H9 (cell line): Measurements from ENCODE around the gene CAT. TPM values are rescaled to one million over a fixed set of nuclear protein-coding genes. Genes with fewer than 3 reads are reported as not detected.

Experiments used
- DNase-seq: peaks from one replicate; pipeline ENCODE4 v3.0.0-alpha.2; 2017
- H2AFZ ChIP-seq: one replicate; pipeline ENCODE4 v1.6.1; 2013; ENCODE audit warnings: mild to moderate bottlenecking, low read length, control low read depth, moderate library complexity
- H2AK5ac ChIP-seq: 2 replicates; pipeline ENCODE4 v1.6.1; 2013; ENCODE audit warnings: low read length, control low read depth, mixed read lengths; ENCODE audit not compliant: insufficient read length
- H2BK120ac ChIP-seq: one replicate; pipeline ENCODE4 v1.6.1; 2013; ENCODE audit warnings: low read depth, mild to moderate bottlenecking, low read length, control low read depth, inconsistent platforms; ENCODE audit not compliant: poor library complexity, severe bottlenecking
- H2BK12ac ChIP-seq: 2 replicates; pipeline ENCODE4 v1.6.1; 2013; ENCODE audit warnings: low read length, control low read depth, mixed read lengths, low read depth; ENCODE audit not compliant: insufficient read length
- H2BK15ac ChIP-seq: 2 replicates; pipeline ENCODE4 v1.6.1; 2013; ENCODE audit warnings: low read depth, low read length, control low read depth
- H2BK20ac ChIP-seq: one replicate; pipeline ENCODE4 v1.6.1; 2013; ENCODE audit warnings: low read depth, mild to moderate bottlenecking, low read length, control low read depth, inconsistent platforms; ENCODE audit not compliant: poor library complexity, severe bottlenecking
- H2BK5ac ChIP-seq: 2 replicates; pipeline ENCODE4 v1.6.1; 2013; ENCODE audit warnings: low read length, control low read depth, mixed read lengths; ENCODE audit not compliant: insufficient read length
- H3K14ac ChIP-seq: 2 replicates; pipeline ENCODE4 v1.6.1; 2013; ENCODE audit warnings: low read length, control low read depth; ENCODE audit not compliant: insufficient read depth
- H3K18ac ChIP-seq: 2 replicates; pipeline ENCODE4 v1.6.1; 2013; ENCODE audit warnings: low read depth, mild to moderate bottlenecking, mixed read lengths, low read length, control low read depth; ENCODE audit not compliant: insufficient read length
- H3K23ac ChIP-seq: 2 replicates; pipeline ENCODE4 v1.6.1; 2013; ENCODE audit warnings: low read length, control low read depth, mixed read lengths, low read depth; ENCODE audit not compliant: insufficient read length
- H3K23me2 ChIP-seq: 2 replicates; pipeline ENCODE4 v1.6.1; 2013; ENCODE audit warnings: low read depth, mild to moderate bottlenecking, mixed read lengths, low read length, control low read depth; ENCODE audit not compliant: insufficient read length, poor library complexity, severe bottlenecking
- H3K27ac ChIP-seq: 2 replicates; pipeline ENCODE4 v1.5.1; 2013; ENCODE audit warnings: low read length, control low read depth, mixed read lengths, low read depth; ENCODE audit not compliant: insufficient read length
- H3K27me3 ChIP-seq: 2 replicates; pipeline ENCODE4 v1.6.1; 2013; ENCODE audit warnings: low read length, control low read depth, inconsistent platforms; ENCODE audit not compliant: insufficient read depth
- H3K4ac ChIP-seq: 2 replicates; pipeline ENCODE4 v1.6.1; 2013; ENCODE audit warnings: low read depth, mild to moderate bottlenecking, control low read depth, inconsistent platforms, low read length, moderate library complexity
- H3K4me1 ChIP-seq: 2 replicates; pipeline ENCODE4 v1.6.1; 2013; ENCODE audit warnings: low read length, control low read depth, inconsistent platforms; ENCODE audit not compliant: insufficient read depth
- H3K4me2 ChIP-seq: 2 replicates; pipeline ENCODE4 v1.6.1; 2013; ENCODE audit warnings: low read length, control low read depth, mixed read lengths; ENCODE audit not compliant: insufficient read length, insufficient read depth
- H3K56ac ChIP-seq: 2 replicates; pipeline ENCODE4 v1.6.1; 2013; ENCODE audit warnings: low read depth, mild to moderate bottlenecking, mixed read lengths, low read length, control low read depth; ENCODE audit not compliant: insufficient read length
- H3K79me1 ChIP-seq: 2 replicates; pipeline ENCODE4 v1.6.1; 2013; ENCODE audit warnings: low read depth, mild to moderate bottlenecking, moderate library complexity, low read length, control low read depth, inconsistent platforms; ENCODE audit not compliant: insufficient read depth, poor library complexity, severe bottlenecking
- H3K79me2 ChIP-seq: 2 replicates; pipeline ENCODE4 v1.6.1; 2013; ENCODE audit warnings: low read length, control low read depth, inconsistent platforms; ENCODE audit not compliant: insufficient read depth
- H3K9ac ChIP-seq: 2 replicates; pipeline ENCODE4 v1.6.1; 2013; ENCODE audit warnings: low read length, control low read depth, mixed read lengths; ENCODE audit not compliant: insufficient read length; ENCODE audit errors: extremely low read depth
- H3K9me3 ChIP-seq: one replicate; pipeline ENCODE4 v1.6.1; 2013; ENCODE audit warnings: low read depth, low read length, inconsistent platforms; ENCODE audit not compliant: control insufficient read depth
- H3T11ph ChIP-seq: one replicate; pipeline ENCODE4 v1.6.1; 2013; ENCODE audit warnings: mild to moderate bottlenecking, low read length, control low read depth, inconsistent platforms
- H4K20me1 ChIP-seq: one replicate; pipeline ENCODE4 v1.6.1; 2013; ENCODE audit not compliant: control insufficient read depth, insufficient read length, insufficient read depth
- H4K5ac ChIP-seq: 2 replicates; pipeline ENCODE4 v1.6.1; 2013; ENCODE audit warnings: low read depth, mild to moderate bottlenecking, mixed read lengths, low read length, control low read depth; ENCODE audit not compliant: insufficient read length
- H4K8ac ChIP-seq: replicated peaks from 2 replicates; pipeline ENCODE4 v1.6.1; 2013; ENCODE audit warnings: low read length, control low read depth, mixed read lengths, low read depth; ENCODE audit not compliant: insufficient read length
- H4K91ac ChIP-seq: 2 replicates; pipeline ENCODE4 v1.6.1; 2013; ENCODE audit warnings: low read depth, mild to moderate bottlenecking, moderate library complexity, mixed read lengths, low read length, control low read depth; ENCODE audit not compliant: insufficient read length
- H3K27ac Mint-ChIP-seq, 3 experiments: 2 replicates in 2 of 3; 3 replicates in 1 of 3; pipeline ENCODE4 v1.8.0; 2020 to 2021; ENCODE audit warnings: mixed read lengths in 3 of 3, mild to moderate bottlenecking in 1 of 3, moderate library complexity in 1 of 3
- H3K27me3 Mint-ChIP-seq: 2 replicates; pipeline ENCODE4 v1.8.0; 2021; ENCODE audit warnings: low read depth, mild to moderate bottlenecking, moderate library complexity, mixed read lengths
- H3K36me3 Mint-ChIP-seq, 3 experiments: 2 replicates in 2 of 3; 3 replicates in 1 of 3; pipeline ENCODE4 v1.8.0; 2020 to 2021; ENCODE audit warnings: low read depth in 3 of 3, mixed read lengths in 3 of 3; ENCODE audit not compliant: insufficient read depth in 1 of 3
- H3K4me1 Mint-ChIP-seq, 2 experiments: 2 replicates each; pipeline ENCODE4 v1.8.0; 2020; ENCODE audit warnings: mixed read lengths in 2 of 2
- H3K4me3 Mint-ChIP-seq, 2 experiments: 2 replicates in 1 of 2; 3 replicates in 1 of 2; pipeline ENCODE4 v1.8.0; 2020 to 2021; ENCODE audit warnings: mild to moderate bottlenecking in 2 of 2, mixed read lengths in 2 of 2, moderate library complexity in 1 of 2
- H3K9me3 Mint-ChIP-seq, 2 experiments: 2 replicates in 1 of 2; 3 replicates in 1 of 2; pipeline ENCODE4 v1.8.0; 2020; ENCODE audit warnings: mild to moderate bottlenecking in 2 of 2, mixed read lengths in 2 of 2, moderate library complexity in 1 of 2
- WGBS: extraction: QIAGEN DNeasy Blood & Tissue Kit; methylation state at CpG from one replicate; pipeline ENCODE4 v1.1.7; 2013; ENCODE audit warnings: missing lambda C conversion rate, low lambda C conversion rate, mixed read lengths; ENCODE audit not compliant: insufficient read length; ENCODE audit errors: extremely low coverage; 5-methylcytosine and 5-hydroxymethylcytosine counted together
- total RNA-seq: library from RNA; stranded (reverse); gene quantifications from 2 replicates; pipeline ENCODE4 v1.2.1, GENCODE V29; 2021
- TF ChIP-seq, protein P1 (sequence below): fragments of 200-600 bp; sonication (generic); conservative IDR thresholded peaks from 3 replicates; pipeline ENCODE4 v1.8.0; 2021; ENCODE audit warnings: antibody characterized with exemption, mild to moderate bottlenecking

Gene CAT
- total RNA-seq, 1 experiment from 2014 or later, result 9.9 TPM

- no peak overlapping the region for H3K4me3 Mint-ChIP-seq
- H2AFZ ChIP-seq, result no peak overlapping the region
- no peak overlapping the region for H2BK120ac ChIP-seq
- no peak overlapping the region; a peak in 1 of 7 replicates for H3K27ac Mint-ChIP-seq
- H3K9ac ChIP-seq, result no peak overlapping the region
- no peak overlapping the region for H3K14ac ChIP-seq
- no peaks in the 10 kb centered on the region for H3K36me3 Mint-ChIP-seq
- no peak overlapping the region for H2BK15ac ChIP-seq
- H3K27me3 Mint-ChIP-seq, result no peaks in the 10 kb centered on the region
- no peak overlapping the region for H4K5ac ChIP-seq
- H4K91ac ChIP-seq, result no peak overlapping the region
- H3K4me2 ChIP-seq, result no peak overlapping the region
- H3K9me3 ChIP-seq, result no peaks in the 10 kb centered on the region
- no peak overlapping the region for H3K27ac ChIP-seq
- no CpG with 5 or more reads among the region's 2 CpGs for WGBS
- TF ChIP-seq, protein P1, sequence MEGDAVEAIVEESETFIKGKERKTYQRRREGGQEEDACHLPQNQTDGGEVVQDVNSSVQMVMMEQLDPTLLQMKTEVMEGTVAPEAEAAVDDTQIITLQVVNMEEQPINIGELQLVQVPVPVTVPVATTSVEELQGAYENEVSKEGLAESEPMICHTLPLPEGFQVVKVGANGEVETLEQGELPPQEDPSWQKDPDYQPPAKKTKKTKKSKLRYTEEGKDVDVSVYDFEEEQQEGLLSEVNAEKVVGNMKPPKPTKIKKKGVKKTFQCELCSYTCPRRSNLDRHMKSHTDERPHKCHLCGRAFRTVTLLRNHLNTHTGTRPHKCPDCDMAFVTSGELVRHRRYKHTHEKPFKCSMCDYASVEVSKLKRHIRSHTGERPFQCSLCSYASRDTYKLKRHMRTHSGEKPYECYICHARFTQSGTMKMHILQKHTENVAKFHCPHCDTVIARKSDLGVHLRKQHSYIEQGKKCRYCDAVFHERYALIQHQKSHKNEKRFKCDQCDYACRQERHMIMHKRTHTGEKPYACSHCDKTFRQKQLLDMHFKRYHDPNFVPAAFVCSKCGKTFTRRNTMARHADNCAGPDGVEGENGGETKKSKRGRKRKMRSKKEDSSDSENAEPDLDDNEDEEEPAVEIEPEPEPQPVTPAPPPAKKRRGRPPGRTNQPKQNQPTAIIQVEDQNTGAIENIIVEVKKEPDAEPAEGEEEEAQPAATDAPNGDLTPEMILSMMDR, result no peak
- H2BK20ac ChIP-seq, result no peak overlapping the region
- H3K79me1 ChIP-seq, result no peaks in the 10 kb centered on the region
- no peak overlapping the region for H3K18ac ChIP-seq
- DNase-seq, result no peak
- no peaks in the 10 kb centered on the region for H4K20me1 ChIP-seq
- no peak overlapping the region for H4K8ac ChIP-seq
- H3K9me3 Mint-ChIP-seq, result no peaks in the 10 kb centered on the region
- no peaks in the 10 kb centered on the region for H3K23me2 ChIP-seq
- no peak overlapping the region for H3K4ac ChIP-seq
- H3K79me2 ChIP-seq, result no peaks in the 10 kb centered on the region
- H2AK5ac ChIP-seq, result no peak overlapping the region
- H3T11ph ChIP-seq, result no peak overlapping the region
- no peak overlapping the region for H2BK5ac ChIP-seq
- no peak overlapping the region for H3K56ac ChIP-seq
- H3K23ac ChIP-seq, result no peak overlapping the region
- 0 out of 4 replicates have a peak, but pooled peaks cover 0 to under 1% of the 10 kb centered on the region in 2 experiments for H3K4me1 Mint-ChIP-seq
- no peak overlapping the region for H2BK12ac ChIP-seq
- no peaks in the 10 kb centered on the region for H3K4me1 ChIP-seq
- no peaks in the 10 kb centered on the region for H3K27me3 ChIP-seq
These were observed 81.0 kb downstream of the CAT start for GRCh38 chr11:34519595-34520235.
